Fibroblast of mammary gland (primary cell): ENCODE results near the gene CDA.

Experiments
- DNase-seq: peaks from one replicate; pipeline ENCODE4 v3.0.0-alpha.2; 2010; ENCODE audit warnings: low read depth
- H3K4me3 ChIP-seq: 2 replicates; pipeline ENCODE4 v1.5.1; 2011; ENCODE audit warnings: low read depth, mild to moderate bottlenecking, low read length, moderate library complexity; ENCODE audit not compliant: control insufficient read depth
- CTCF ChIP-seq: conservative IDR thresholded peaks from 2 replicates; pipeline ENCODE4 v1.5.1; 2011; ENCODE audit warnings: low read depth, low read length, inconsistent platforms; ENCODE audit not compliant: control insufficient read depth, insufficient read depth

The CDA gene

GRCh38 chr1:20584890-20585289, 4.0 kb upstream of the CDA start:
- no peak for TF ChIP-seq CTCF
- H3K4me3 ChIP-seq = no peak overlapping the region
- DNase-seq = peak; percentile 37

- TF ChIP-seq CTCF = peak; percentile 23
- peak; percentile 33 for DNase-seq
- H3K4me3 ChIP-seq = no peak overlapping the region
Measured at GRCh38 chr1:20586953-20587660, 1.8 kb upstream of the CDA start.

GRCh38 chr1:20587661-20588053, 1.2 kb upstream of the CDA start:
- DNase-seq = peak; percentile 87
- no peak overlapping the region for H3K4me3 ChIP-seq
- no peak for TF ChIP-seq CTCF

- DNase-seq = peak; percentile 92
- H3K4me3 ChIP-seq = peak overlapping the region; percentile 35
Measured at GRCh38 chr1:20589331-20590278, 708 bp downstream of the CDA start.

GRCh38 chr1:20590306-20590777, 1.4 kb downstream of the CDA start:
- DNase-seq = peak; percentile 87
- peak overlapping the region; percentile 35 for H3K4me3 ChIP-seq
- TF ChIP-seq CTCF = no peak

More at GRCh38 chr1:20589331-20590278, 708 bp downstream of the CDA start:
- TF ChIP-seq CTCF = no peak

- no peak for TF ChIP-seq CTCF
- H3K4me3 ChIP-seq = no peak overlapping the region
- no peak for DNase-seq
Measured at GRCh38 chr1:20593756-20594155, 4.9 kb downstream of the CDA start.
